ENCODE measurements around the gene VPS13D.
"Not testable (repeated sequence)": the region's sequence is repeated elsewhere in the genome, so short reads cannot be mapped to it uniquely, and the experiment has no call there.

Gene VPS13D

DNA sequence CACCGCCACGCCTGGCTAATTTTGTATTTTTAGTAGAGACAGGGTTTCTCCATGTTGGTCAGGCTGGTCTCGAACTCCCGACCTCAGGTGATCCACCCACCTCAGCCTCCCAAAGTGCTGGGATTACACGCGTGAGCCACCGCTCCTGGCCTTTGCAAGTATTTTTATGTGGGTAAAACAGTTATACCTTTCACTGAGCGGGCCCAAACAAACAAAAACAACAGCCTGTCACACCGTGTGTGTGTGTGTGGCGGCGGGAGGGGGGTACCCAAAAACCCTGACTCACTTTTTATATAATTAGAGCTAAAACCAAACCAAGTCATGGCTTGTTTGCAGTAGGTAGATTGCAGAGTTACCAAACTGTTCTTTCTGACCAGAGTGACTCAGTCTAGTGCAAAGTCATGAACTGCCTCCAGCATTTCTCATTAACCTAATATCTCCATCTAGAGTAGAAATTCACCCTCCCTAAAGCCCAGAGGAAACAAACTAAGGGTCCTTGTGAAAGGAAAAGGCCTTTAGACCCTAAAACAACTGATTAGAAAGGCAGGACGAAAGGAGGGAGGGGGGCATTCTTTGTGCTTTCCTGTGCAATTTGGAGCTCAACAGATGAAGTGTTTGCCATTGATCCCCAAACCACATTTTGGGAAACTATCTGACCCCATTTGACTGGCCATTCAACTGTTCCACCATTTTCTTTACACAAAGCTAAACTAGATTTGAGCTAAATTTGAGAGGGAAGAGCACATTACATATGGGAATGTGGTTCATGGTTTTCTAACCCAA is 207.2 kb downstream of the VPS13D start:
- no peak for DNase-seq

DNA sequence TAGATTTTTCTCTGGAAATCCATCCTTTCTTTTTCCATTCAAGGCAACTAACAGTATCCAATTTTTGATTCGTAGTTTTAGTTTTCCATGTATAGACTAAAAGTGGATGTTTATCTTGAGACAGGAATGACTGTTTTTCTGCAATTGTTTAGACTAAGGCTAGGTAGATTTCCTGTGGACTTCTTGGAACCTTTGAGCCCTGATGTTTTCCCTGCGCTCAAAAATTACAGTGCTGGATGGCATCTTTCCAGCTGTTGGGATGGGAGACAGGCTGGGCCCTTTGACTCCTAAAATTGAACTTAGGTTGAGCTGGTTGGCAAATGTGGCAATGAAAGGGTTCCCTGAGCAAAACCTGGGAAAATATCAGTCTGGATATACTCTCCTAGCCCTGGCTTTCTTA is 207.8 kb downstream of the VPS13D start:
- no peak for DNase-seq

DNA sequence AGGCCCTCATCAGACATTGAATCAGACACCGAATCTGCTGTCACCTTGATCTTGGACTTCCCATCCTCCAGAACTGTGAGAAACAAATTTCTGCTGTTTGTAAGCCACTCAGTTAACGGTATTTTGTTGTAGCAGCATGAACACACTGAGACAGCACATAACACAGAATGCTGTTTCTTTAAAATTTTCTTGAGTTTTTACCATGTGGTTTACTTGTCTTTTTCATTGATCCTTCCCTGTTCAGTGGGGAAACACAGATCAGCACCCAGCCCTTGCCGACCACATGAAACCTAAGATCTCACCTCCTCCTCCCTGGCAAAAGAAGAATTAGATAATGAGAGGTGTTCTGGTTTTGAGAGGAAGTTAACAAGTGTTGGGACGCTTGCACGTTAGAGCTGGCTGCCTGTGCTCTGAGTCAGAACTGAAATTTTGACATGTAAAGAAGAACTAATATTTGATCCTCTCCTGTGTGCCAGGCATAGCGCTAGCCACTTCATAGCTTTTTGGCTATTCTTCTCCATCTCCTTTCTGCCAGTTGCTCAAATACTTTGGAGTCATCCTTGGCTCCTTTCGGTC is 208.6 kb downstream of the VPS13D start:
- DNase-seq, result peak; percentile 35

DNA sequence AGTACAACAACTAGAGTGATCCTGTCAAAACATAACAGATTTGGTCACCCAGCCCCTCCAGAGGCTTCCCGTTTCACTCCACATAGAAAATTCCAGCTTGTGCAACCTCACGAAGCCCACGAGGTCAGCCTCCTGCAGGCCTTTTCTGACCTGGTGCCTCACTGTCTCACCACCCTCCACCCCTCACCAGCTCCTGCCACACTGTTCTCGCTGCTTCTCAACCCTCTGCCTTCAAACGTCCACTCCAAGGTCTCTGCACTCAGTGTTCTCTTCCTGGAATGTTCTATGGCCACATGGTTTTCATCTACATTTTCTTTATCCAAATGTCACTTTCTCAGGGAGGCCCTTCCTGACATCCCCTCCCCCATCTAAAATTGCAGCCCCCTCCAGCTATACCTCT is 209.2 kb downstream of the VPS13D start:
- no peak for DNase-seq

DNA sequence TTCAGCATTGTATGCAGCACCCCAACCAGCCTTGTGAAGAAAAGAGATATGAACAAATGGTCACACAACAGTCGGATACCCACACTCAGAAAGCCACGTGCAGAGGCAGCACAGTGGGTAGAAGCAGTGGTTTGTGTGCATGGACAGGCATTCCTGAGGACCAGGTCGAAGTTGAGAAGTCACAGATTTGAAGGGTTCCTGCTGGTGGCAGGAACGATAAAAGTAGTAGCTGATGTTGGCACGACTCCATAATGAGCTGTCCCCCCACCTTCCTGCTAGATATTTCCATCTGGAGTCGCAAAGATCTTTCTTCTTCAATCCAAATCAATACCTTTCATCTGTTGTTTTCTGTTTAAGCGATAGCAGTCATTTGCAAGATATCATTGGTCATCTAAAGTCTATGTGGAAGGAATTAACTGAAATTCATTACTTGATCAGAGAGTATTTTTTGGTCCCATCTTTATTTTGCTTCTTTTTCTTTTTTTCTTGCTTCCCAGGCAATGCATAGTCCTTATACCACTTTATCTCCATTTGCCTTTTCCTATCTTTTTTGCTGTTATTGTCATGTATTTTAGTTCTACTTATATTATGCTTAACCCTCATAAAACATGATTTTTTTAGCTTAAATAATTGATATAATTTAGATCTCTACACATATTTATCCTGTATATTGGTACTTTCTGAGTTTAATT is 211.7 kb downstream of the VPS13D start:
- DNase-seq, result no peak

DNA sequence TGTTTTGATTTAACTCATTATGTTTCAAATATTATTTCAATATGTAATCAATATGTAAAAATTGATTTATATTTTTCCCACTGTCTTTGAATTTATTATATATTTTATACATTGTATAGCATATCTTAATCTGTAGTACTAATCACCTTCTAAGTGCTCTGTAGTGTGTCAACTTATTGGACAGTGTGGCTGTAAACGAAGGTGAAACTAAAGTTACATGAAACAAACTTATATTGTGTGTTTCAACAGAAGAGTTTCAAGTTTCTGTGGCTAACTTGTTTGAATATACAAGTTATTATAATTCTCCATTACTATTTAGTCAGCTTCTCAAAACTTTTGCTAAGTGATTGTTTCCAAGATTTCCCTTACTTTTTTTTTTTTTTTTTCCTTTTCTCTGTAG is 212.4 kb downstream of the VPS13D start:
- no peak for DNase-seq

DNA sequence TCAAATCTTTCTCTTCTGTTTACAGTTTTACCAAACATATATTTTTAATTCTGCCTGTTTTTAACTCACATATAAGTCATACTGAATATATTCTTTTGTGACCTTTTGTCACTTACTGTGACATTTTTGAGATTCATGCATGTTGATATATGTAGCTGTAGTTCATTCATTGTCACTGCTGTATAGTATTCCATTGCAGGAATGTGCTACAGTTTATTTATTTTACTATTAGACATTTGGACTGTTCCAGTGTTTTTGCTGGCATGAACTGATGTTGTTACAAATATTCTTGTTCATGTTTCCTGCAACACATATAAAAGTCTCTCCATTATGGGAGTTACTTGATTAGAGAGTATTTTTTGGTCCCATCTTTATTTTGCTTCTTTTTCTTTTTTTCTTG is 213.3 kb downstream of the VPS13D start:
- no peak for DNase-seq

DNA sequence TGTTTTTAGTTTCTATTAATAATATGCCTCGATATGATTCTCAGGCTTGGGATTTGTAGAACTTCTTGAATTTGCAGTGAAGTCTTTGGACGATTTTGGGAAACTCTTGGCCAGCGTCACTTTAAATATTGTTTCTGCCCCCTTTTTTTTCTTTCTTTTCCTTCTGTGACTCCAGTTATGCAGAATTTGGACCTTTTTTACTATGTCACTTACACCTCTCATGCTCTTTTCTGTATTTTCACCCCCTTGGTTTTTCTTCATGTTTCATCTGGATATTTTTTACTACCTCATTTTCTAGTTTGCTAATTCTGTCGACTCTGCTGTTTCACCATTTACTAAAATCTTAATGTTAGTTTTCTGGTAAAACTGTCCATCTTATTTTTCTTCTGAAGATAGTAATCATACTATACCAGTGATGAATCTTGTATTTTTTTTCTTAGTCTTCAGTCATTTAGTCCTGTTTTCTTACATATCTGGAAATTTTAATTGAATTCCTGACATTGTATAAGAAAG is 214.6 kb downstream of the VPS13D start:
- no peak for DNase-seq

DNA sequence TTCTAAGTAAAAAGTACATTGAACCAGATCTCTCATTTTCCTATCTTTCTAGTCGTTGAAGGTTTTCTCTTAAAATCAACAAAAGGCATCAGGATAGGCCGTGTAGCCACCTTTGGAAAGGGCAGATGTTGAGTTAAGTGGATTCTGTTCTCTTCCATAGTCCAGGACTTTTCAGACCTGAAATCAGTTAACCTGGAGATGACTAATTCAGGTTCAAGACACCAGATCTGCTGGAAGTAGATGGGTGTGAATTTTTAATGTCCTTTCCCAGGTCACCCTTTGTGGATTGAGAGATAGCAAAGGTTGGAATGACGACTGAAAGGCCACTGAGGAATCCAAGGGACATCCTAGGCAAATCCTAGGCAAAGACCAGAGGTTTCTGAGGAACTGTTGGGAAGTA is 215.4 kb downstream of the VPS13D start:
- DNase-seq, result no peak

DNA sequence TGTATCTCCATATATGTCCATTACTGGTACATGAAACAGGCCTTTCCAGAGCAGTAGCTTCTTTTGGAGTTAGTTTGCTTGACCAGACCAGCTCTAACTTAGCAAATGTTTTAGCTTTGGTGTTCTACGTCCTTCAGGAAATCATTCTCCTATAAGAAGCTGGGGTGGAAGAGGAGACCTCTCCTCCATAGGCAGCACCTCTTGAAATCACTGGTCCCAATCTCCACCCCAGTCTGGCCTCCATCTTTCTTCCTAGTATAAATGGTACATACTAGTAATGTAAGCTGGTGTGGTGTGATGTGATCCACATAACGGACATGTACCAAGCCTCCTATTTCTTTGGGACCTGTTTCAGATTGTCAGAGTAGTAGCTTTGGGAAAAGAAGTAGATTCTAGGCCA is 216.8 kb downstream of the VPS13D start:
- no peak for DNase-seq

DNA sequence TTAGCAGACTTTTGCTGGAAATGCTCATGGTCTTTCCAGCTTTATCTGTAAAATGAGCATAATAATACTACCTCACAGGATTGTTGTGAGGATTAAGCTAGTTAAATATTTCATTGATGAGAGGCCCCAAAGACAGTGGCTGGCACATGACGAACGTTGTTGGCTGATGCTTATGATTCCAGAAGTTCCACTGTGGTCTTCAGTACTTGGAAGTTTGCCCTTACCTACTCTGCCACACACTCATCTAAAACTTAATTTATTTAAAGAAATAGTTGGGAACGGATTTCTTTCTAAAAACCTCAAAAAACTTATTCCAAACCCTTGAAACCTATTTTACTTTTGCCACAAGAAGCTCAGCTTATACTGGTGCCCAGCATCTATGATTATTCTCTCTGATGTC is 217.5 kb downstream of the VPS13D start:
- no peak for DNase-seq

DNA sequence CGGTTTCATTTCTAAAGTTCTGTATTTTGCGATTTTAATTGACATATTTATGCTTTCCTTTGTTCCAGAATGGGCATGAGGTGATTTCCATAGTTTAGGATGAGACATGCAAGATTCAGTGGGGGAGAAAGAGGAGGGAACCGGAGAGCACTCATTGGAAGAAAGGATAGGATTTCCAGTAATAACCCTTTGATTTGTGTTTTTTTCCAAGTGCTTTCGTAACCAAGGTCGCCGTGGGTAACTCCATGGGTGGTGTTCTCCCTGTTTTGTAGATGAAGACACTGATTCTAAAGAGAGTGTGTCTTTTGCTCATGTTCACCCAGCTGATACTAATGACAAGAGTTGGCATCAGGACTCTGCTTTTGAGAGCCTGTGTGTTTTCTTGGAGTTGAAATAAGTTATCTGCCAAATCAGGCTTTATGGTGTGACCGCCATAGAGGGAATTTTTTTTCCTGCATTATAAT is 218.1 kb downstream of the VPS13D start:
- DNase-seq, result no peak

DNA sequence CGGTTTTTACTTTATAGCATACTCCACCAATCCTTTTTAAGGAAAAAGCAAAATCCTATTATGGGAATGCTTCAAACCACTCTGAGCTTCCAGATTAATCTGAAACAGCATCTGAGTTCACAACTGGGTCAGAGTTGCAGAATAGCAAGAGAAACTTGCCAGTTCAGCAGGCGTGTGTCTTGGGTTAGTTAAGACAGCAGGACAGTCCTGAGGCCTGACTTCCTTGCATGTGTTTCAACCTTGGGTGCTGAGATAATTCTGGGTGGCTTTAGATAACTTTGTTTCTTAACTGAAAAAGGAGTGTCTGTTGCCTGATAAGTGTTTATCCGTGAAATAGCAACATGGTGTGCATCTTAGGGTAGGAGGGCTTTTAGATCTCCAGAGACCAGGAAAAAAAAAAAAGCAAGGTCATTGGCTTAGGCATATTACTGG is 218.9 kb downstream of the VPS13D start:
- no peak for DNase-seq

DNA sequence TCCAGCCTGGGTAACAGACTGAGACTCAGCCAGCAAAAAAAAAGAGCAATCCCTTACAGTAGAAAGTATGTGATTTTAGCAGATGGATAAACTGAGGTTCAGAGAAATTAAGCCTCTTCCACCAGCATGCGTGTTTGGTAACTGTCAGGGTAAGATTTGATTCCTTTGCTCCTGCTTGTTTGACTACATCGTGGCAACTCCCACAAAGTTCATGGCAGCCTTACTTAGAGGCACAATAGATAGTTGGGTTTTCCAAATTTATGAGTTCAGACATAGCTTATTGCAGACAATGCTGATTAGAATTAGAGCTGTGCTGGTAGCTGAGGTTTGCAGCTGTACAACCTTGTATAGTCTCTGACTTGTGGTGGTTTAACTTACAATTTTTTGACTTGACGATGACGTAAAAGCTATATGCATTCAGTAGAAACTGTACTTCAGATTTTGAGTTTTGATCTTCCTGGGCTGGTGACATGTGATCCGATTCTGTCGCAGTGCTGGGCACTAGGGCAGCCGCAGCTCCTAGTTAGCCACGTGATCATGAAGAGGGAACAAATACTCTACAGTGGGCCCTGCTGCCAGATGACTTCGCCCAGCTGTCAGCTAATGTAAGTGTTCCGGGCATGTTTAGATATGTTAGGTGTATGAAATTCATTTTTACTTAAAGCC is 220.4 kb downstream of the VPS13D start:
- DNase-seq, result no peak

DNA sequence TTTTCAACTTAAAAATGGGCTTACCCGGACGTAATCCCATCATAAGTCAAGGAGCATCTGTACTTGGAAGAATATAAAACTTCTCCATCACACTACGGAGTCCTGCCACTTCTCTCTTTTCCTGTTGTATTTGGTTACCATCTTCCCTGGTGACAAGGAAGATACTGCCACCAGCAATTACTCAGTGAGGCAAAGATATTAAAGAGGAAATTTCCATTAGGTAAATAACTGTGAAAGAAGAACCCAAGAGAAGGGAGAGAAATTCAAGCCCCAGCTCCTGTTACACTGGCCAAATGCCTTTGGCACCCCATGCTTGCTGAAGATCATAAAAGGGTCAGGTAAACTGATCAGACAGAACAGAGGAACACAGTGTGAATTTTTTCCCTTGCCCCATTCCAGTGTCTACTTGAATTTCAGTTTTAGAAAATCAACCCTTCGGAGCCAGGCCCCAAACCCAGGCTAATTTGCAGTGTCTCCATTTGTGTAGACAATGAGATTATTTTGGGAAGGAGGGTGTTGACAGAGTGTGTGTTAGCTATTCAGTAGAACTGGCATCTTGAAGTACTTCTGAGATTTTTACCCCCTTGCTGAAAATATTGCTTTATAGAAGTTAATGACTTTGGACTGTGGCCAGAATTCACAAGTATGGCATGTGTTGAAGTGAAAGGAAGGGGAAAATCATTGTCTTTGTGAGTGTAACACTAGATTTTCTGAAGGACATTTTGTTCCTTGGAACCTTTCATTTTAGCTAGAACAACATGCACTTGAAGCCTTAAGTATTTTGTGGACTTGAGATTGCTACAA is 221.1 kb downstream of the VPS13D start:
- DNase-seq, result no peak

DNA sequence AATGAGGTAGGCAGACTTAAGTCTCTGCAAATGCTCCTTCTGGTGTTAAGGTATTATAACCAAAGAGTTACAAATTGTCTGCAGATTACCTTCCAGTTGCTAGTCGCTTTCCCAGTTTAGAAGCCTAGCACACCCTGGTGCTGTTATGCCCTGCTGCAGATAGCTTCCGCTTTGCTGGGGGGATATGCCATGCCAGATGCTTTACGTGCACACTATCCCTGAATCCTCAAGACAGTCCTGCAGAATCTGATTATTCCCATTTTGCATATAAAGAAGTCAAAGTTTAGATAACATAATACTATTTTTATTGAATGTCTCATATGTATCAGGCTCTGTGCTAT is 221.7 kb downstream of the VPS13D start:
- no peak for DNase-seq

DNA sequence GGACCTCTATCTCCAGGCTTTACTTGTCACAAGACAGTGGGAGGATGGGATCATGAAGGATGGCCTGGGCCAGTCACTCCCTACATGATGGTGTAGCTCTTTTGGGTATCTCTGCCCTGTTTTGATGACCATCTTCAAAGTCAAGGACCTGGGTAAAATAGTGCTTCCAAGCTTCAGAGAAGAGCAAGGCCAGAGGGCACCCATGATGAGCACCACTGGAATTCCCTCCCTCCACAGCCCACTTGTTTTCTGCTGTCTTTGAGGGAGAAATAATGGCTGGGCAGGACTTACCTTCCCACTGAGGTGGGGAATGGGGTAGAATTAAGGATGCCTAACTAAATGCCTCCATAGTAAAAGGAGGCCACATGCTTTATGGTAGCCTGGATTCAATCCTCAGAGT is 222.4 kb downstream of the VPS13D start:
- DNase-seq, result no peak

DNA sequence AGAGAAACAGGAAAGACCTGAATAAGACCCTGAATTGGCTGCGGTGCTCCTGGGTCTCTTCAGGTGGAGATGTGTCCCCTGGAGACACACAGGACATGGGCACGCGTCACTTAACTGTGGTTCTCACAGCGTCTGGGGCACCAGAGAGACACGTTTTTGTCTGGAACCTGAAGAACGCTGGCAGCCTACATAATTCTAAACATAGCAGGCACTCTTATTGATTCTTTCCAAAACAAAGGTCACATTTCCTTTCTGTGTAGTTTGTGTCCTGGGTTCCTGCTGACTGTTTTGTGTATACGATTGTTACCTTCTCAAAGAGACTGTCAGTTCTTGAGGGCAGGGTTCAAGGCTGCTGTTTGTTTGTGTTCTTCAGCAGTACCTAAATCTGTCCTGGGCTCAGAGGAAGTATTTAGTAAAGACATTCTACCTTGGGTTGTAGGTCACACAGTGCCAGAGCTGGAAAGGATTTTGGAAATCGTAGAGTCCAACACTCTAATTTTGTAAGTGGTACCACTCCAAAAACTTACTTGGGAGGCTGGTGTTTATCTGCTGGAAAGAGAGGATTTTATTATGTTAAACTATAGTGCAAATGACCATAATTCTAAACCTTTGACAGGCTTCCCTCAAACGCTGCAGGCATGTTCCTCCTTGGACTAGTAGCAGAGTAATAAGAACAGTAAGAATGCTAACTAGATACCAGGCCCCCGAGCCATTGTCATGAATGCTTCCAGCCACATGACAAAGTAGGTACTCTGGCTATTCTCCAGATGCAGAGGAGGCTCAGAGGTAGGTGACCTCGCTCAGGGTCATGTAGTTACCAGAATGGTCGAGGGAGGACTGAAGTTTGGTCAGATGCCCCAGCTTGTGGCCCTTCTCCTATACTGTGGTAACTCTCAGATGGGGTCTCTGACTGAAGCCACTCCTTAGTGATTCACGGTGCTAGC is 223.8 kb downstream of the VPS13D start:
- no peak for DNase-seq

DNA sequence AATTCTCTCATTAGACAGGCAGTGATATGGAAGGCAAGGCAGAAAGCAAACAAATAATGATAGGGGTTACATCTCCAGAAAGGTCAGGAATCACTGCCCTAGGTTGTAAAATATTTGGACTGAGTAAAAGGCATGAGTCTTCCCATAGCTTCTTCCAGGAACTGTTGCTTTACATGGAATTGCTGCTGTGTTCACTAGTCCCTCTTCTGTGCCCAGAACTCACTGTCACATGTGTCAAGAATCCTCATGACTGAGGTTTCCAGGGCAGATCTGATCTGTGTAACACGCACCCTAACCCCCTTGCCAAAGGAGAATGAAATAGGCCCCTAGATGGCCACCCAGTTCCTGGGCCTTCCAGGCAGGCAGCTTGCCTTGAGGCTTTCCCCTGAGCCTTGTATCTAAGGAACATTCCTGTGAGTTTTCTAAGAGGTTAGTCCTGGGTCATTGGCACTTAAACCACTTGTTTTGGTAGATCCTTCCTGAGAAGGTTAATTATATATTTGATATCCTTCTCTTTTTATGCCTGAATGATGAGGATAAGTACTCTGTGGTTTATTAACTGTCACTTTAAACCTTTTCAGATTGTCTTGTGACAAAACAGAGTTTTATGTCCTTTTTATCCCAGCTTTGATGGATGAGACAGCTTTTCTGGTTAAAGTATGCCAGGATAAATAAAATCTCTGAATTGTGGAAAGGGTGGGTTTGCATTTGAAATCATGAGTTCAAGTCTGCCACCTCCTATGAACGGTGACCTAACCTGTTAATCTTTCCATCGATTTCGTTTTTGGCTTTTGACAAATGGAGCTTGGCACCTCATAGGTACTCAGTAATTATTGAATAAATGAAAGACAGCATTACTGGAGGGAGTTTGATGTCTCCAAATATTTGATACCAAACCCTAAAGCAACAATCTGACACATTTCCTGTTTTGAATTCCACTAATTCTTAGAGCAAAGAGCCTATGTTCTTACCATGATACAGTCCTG is 224.9 kb downstream of the VPS13D start:
- DNase-seq, result no peak

DNA sequence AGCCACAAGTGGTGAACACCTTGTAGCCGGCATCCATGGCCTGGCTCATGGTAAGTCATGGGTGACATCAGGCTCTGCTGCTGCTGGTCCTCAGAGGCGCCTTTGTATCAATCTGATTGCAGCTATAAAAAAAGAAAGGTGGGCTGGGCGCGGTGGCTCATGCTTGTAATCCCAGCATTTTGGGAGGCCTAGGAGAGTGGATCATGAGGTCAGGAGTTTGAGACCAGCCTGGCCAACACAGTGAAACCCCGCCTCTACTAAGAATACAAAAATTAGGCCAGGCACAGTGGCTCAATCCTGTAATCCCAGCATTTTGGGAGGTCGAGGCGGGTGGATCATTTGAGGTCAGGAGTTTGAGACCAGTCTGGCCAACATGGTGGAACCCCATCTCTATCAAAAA is 226.3 kb downstream of the VPS13D start:
- not testable (repeated sequence) for DNase-seq

All from activated effector memory CD4-positive, alpha-beta T cell treated with Interleukin-2 at 50 U/mL for 16 hours (primary cell).